HT1080 (cell line): ENCODE measurements around the gene RABAC1. TPM values are rescaled to one million over a fixed set of nuclear protein-coding genes. Genes with fewer than 3 reads are reported as not detected.

Experiments used
- total RNA-seq: library from RNA; depleted of rRNA; stranded (reverse); fragments of >200 nt; shearing (Covaris generic); gene quantifications from 2 replicates; pipeline ENCODE4 v1.2.3, GENCODE V29; 2014; rRNA removed

RABAC1 gene
- total RNA-seq, 1 experiment from 2014 or later, result 91.6 TPM

Other genes starting within 250 kb of the RABAC1 start
- gene CEACAM6, start 203.8 kb downstream of the RABAC1 start, total RNA-seq, result not detected in 2 replicates
- gene CEACAM3, start 162.7 kb downstream of the RABAC1 start, total RNA-seq, result not detected in 2 replicates
- gene LYPD4, start 114.6 kb downstream of the RABAC1 start, total RNA-seq, result not detected in 2 replicates
- gene DMRTC2, start 114.3 kb downstream of the RABAC1 start, total RNA-seq, result not detected in 2 replicates
- gene RPS19, start 99.1 kb downstream of the RABAC1 start, total RNA-seq, result 2,545 and 4,295 TPM in 2 replicates
- gene CD79A, start 82.0 kb downstream of the RABAC1 start, total RNA-seq, result not detected in 2 replicates
- 100 and 109 TPM in 2 replicates for gene ARHGEF1, start 76.1 kb downstream of the RABAC1 start, total RNA-seq
- 0.72 TPM in 1 of 2 replicates, not detected in the other for gene ERFL, start 30.9 kb downstream of the RABAC1 start, total RNA-seq
- gene ATP1A3, start 34.9 kb upstream of the RABAC1 start, total RNA-seq, result 0.03 and 0.13 TPM in 2 replicates
- gene GRIK5, start 110.9 kb upstream of the RABAC1 start, total RNA-seq, result not detected in 2 replicates
- 26.9 and 37.8 TPM in 2 replicates for gene ZNF574, start 116.8 kb upstream of the RABAC1 start, total RNA-seq
- 2.6 and 5.4 TPM in 2 replicates for gene POU2F2, start 173.1 kb upstream of the RABAC1 start, total RNA-seq